22Rv1 (cell line): ENCODE data around the gene SNAPIN.

ENCODE experiments used
- CTCF ChIP-seq: fragments of 450-650 bp; IDR thresholded peaks from 2 replicates; pipeline ENCODE4 v1.5.1; 2017; ENCODE audit warnings: mild to moderate bottlenecking
- ZFX ChIP-seq: fragments of 450-650 bp; IDR thresholded peaks from 2 replicates; pipeline ENCODE4 v1.6.1; 2017; ENCODE audit warnings: antibody characterized with exemption, borderline replicate concordance

GRCh38 chr1:153643816-153644215 is 14.7 kb upstream of the SNAPIN start:
- no peak for TF ChIP-seq CTCF
- TF ChIP-seq ZFX: no peak
